Liver (tissue), 9 donors: ENCODE data around the gene CDC14A. TPM values are rescaled to one million over a fixed set of nuclear protein-coding genes. Genes with fewer than 3 reads are reported as not detected.

ENCODE experiments used
- DNase-seq: peaks from one replicate; pipeline ENCODE4 v3.0.0-alpha.2; 2017; ENCODE audit warnings: low spot score
- H3K27ac ChIP-seq, 2 donors: one replicate each; pipeline ENCODE4 v1.7.0; 2013; ENCODE audit warnings: inconsistent platforms in 2 of 2, low read length in 2 of 2, control low read depth in 1 of 2, low read depth in 1 of 2, mild to moderate bottlenecking in 1 of 2
- H3K27me3 ChIP-seq, 4 donors: one replicate each; pipeline versions ENCODE4 v1.6.1 to v1.7.0; 2013; ENCODE audit warnings: low read length in 3 of 4, inconsistent platforms in 1 of 4, mild to moderate bottlenecking in 1 of 4, moderate library complexity in 1 of 4; ENCODE audit not compliant: control insufficient read depth in 4 of 4, insufficient read depth in 4 of 4
- H3K36me3 ChIP-seq, 4 donors: one replicate each; pipeline versions ENCODE4 v1.6.1 to v1.7.0; 2013; ENCODE audit warnings: low read length in 3 of 4, mild to moderate bottlenecking in 3 of 4, low read depth in 1 of 4, moderate library complexity in 1 of 4; ENCODE audit not compliant: control insufficient read depth in 4 of 4, insufficient read depth in 3 of 4
- H3K4me1 ChIP-seq, 4 donors: one replicate each; pipeline versions ENCODE4 v1.6.1 to v1.7.0; 2013; ENCODE audit warnings: low read length in 3 of 4, mild to moderate bottlenecking in 3 of 4, moderate library complexity in 1 of 4; ENCODE audit not compliant: control insufficient read depth in 4 of 4, insufficient read depth in 4 of 4
- H3K4me3 ChIP-seq, 3 donors: one replicate each; pipeline versions ENCODE4 v1.6.1 to v1.7.0; 2013; ENCODE audit warnings: low read length in 3 of 3, control low read depth in 1 of 3, low read depth in 1 of 3, mild to moderate bottlenecking in 1 of 3
- H3K9ac ChIP-seq, 2 donors: one replicate each; pipeline ENCODE4 v1.7.0; 2013; ENCODE audit warnings: low read length in 2 of 2, mild to moderate bottlenecking in 2 of 2, moderate library complexity in 2 of 2, control low read depth in 1 of 2, low read depth in 1 of 2
- H3K9me3 ChIP-seq, 4 donors: one replicate each; pipeline versions ENCODE4 v1.6.1 to v1.7.0; 2013; ENCODE audit warnings: low read length in 3 of 4; ENCODE audit not compliant: control insufficient read depth in 4 of 4
- ATF3 ChIP-seq: IDR thresholded peaks from 2 replicates; pipeline ENCODE4 v1.6.1; 2016; ENCODE audit warnings: antibody characterized with exemption
- EGR1 ChIP-seq, 2 donors: IDR thresholded peaks; 2 replicates each; pipeline ENCODE4 v1.6.1; 2016 to 2018; ENCODE audit warnings: antibody characterized with exemption in 2 of 2, low read depth in 2 of 2
- FOXA1 ChIP-seq: IDR thresholded peaks from 2 replicates; pipeline ENCODE4 v1.6.1; 2016; ENCODE audit warnings: antibody characterized with exemption
- HNF4A ChIP-seq, 2 donors: conservative IDR thresholded peaks; 2 replicates each; pipeline ENCODE4 v1.6.1; 2016; ENCODE audit warnings: antibody characterized with exemption in 2 of 2, mild to moderate bottlenecking in 2 of 2
- HNF4G ChIP-seq: IDR thresholded peaks from 2 replicates; pipeline ENCODE4 v1.6.1; 2016; ENCODE audit warnings: antibody characterized with exemption
- JUND ChIP-seq, 2 donors: IDR thresholded peaks; 2 replicates each; pipeline ENCODE4 v1.6.1; 2016; ENCODE audit warnings: antibody characterized with exemption in 2 of 2
- MAX ChIP-seq: IDR thresholded peaks from 2 replicates; pipeline ENCODE4 v1.6.1; 2016; ENCODE audit warnings: antibody characterized with exemption
- NR2F2 ChIP-seq: IDR thresholded peaks from 2 replicates; pipeline ENCODE4 v1.6.1; 2016; ENCODE audit warnings: antibody characterized with exemption
- RAD21 ChIP-seq, 2 donors: IDR thresholded peaks; 2 replicates each; pipeline ENCODE4 v1.6.1; 2016; ENCODE audit warnings: antibody characterized with exemption in 2 of 2, mild to moderate bottlenecking in 2 of 2
- REST ChIP-seq: IDR thresholded peaks from 2 replicates; pipeline ENCODE4 v1.6.1; 2016; ENCODE audit warnings: antibody characterized with exemption, mild to moderate bottlenecking
- RXRA ChIP-seq, 2 donors: IDR thresholded peaks; 2 replicates each; pipeline ENCODE4 v1.6.1; 2017 to 2018; ENCODE audit warnings: antibody characterized with exemption in 2 of 2, mild to moderate bottlenecking in 1 of 2
- SP1 ChIP-seq: IDR thresholded peaks from 2 replicates; pipeline ENCODE4 v1.6.1; 2018; ENCODE audit warnings: antibody characterized with exemption, mild to moderate bottlenecking
- TAF1 ChIP-seq: conservative IDR thresholded peaks from 2 replicates; pipeline ENCODE4 v1.6.1; 2016; ENCODE audit warnings: antibody characterized with exemption, mild to moderate bottlenecking
- YY1 ChIP-seq: IDR thresholded peaks from 2 replicates; pipeline ENCODE4 v1.6.1; 2016; ENCODE audit warnings: antibody characterized with exemption, mild to moderate bottlenecking
- ZBTB33 ChIP-seq: IDR thresholded peaks from 2 replicates; pipeline ENCODE4 v1.6.1; 2016; ENCODE audit warnings: antibody characterized with exemption
- WGBS: extraction: QIAGEN DNeasy Blood & Tissue Kit; methylation state at CpG from one replicate; pipeline ENCODE4 v1.1.7; 2013; 5-methylcytosine and 5-hydroxymethylcytosine counted together
- polyA plus RNA-seq, 2 donors: library from polyadenylated mRNA; stranded (reverse) in 1 of 2; unstranded in 1 of 2; fragments of 200-250 nt in 1 of 2; fragments of >200 nt in 1 of 2; fragmentation: Nextera tagmentation in 1 of 2; extraction: Ambion mirVana in 1 of 2; gene quantifications; one replicate each; pipeline versions ENCODE4 v1.2.1 to v1.2.3, GENCODE V29; 2013 to 2015
- total RNA-seq, 2 donors: library from RNA; depleted of rRNA; stranded (reverse); fragments of >200 nt; gene quantifications; one replicate each; pipeline ENCODE4 v1.2.3, GENCODE V29; 2014
- donor health status: healthy.
- donor health status: healthy.
- donor health status: healthy.
- donor health status: healthy.
- donor health status: healthy.

CDC14A gene
- total and polyA plus RNA-seq, 4 donors, result 0.39 to 4.1 (median 2.6) TPM

- no peaks in the 10 kb centered on the region for H3K9me3 ChIP-seq
- no peak overlapping the region for H3K27ac ChIP-seq
- no peak for TF ChIP-seq ZBTB33
- TF ChIP-seq REST, result no peak
- TF ChIP-seq EGR1 (IDR thresholded peaks at IDR 0.05; ENCODE audit: low read depth in 2 of 2), result no peak
- TF ChIP-seq NR2F2, result no peak
- TF ChIP-seq YY1, result no peak
- no peak for TF ChIP-seq MAX
- no peak for TF ChIP-seq SP1
- no peak for TF ChIP-seq JUND (IDR thresholded peaks at IDR 0.05)
- no peak for TF ChIP-seq FOXA1
- TF ChIP-seq RAD21 (IDR thresholded peaks at IDR 0.05), result no peak
- TF ChIP-seq RXRA (IDR thresholded peaks at IDR 0.05), result no peak
- 94% methylated on average over 2 of the region's 2 CpGs for WGBS
- no peaks in the 10 kb centered on the region for H3K4me1 ChIP-seq
- H3K9ac ChIP-seq, result no peak overlapping the region
- H3K36me3 ChIP-seq, result no peaks in the 10 kb centered on the region
- H3K4me3 ChIP-seq, result no peak overlapping the region
- no peak for DNase-seq
- no peaks in the 10 kb centered on the region for H3K27me3 ChIP-seq
Observed at GRCh38 chr1:100390531-100390930, 38.2 kb downstream of the CDC14A start.

- H3K36me3 ChIP-seq, result no peaks in the 10 kb centered on the region
- WGBS, result 77% methylated on average over 1 of the region's 1 CpG
- DNase-seq, result no peak
- H3K4me1 ChIP-seq, result no peaks in the 10 kb centered on the region
- H3K9ac ChIP-seq, result no peak overlapping the region
- no peak overlapping the region for H3K4me3 ChIP-seq
- no peak for TF ChIP-seq HNF4A (conservative IDR thresholded peaks at IDR 0.05)
- no peak for TF ChIP-seq RXRA (IDR thresholded peaks at IDR 0.05)
- TF ChIP-seq SP1, result no peak
- TF ChIP-seq EGR1 (IDR thresholded peaks at IDR 0.05; ENCODE audit: low read depth in 2 of 2), result no peak
- no peak for TF ChIP-seq ATF3
- TF ChIP-seq NR2F2, result no peak
- TF ChIP-seq HNF4G, result no peak
- TF ChIP-seq YY1, result no peak
- TF ChIP-seq RAD21 (IDR thresholded peaks at IDR 0.05), result no peak
- no peak for TF ChIP-seq TAF1
- H3K27me3 ChIP-seq, result no peaks in the 10 kb centered on the region
- H3K9me3 ChIP-seq, result no peaks in the 10 kb centered on the region
- H3K27ac ChIP-seq, result no peak overlapping the region
Observed at GRCh38 chr1:100391675-100392074, 39.4 kb downstream of the CDC14A start.
